DND-41 (cell line): ENCODE data around the gene TBCD.

ENCODE experiments used
- ATAC-seq: fragments of 200-7000 bp; cut with Tn5 transposase; 3 replicates; pipeline ENCODE4 v1.9.1; 2021; ENCODE audit warnings: low read depth; ENCODE audit not compliant: insufficient read depth
- DNase-seq: peaks from one replicate; pipeline ENCODE4 v3.0.0-alpha.2; 2020
- H2AFZ ChIP-seq: 2 replicates; pipeline ENCODE4 v1.6.0; 2012; ENCODE audit warnings: low read depth, low read length
- H3K27ac ChIP-seq: 2 replicates; pipeline ENCODE4 v1.5.1; 2012; ENCODE audit warnings: low read length, inconsistent platforms
- H3K27me3 ChIP-seq: fragments of 200-600 bp; sonication (generic); 2 replicates; pipeline ENCODE4 v1.6.0; 2012; ENCODE audit warnings: low read length, mild to moderate bottlenecking, inconsistent platforms; ENCODE audit not compliant: insufficient read depth, poor library complexity
- H3K36me3 ChIP-seq: 2 replicates; pipeline ENCODE4 v1.5.1; 2012; ENCODE audit warnings: low read length, inconsistent platforms; ENCODE audit not compliant: insufficient read depth
- H3K4me1 ChIP-seq: 2 replicates; pipeline ENCODE4 v1.5.1; 2012; ENCODE audit warnings: mild to moderate bottlenecking, low read length; ENCODE audit not compliant: insufficient read depth
- H3K4me2 ChIP-seq: 2 replicates; pipeline ENCODE4 v1.6.0; 2012; ENCODE audit warnings: mild to moderate bottlenecking, moderate library complexity, low read length, inconsistent platforms; ENCODE audit not compliant: insufficient read depth
- H3K4me3 ChIP-seq, 2 experiments: fragments of 200-600 bp in 1 of 2; shearing (Covaris generic) in 1 of 2; 2 replicates each; pipeline ENCODE4 v1.5.1; 2012 to 2016; ENCODE audit warnings: inconsistent platforms in 2 of 2, low read length in 2 of 2, mild to moderate bottlenecking in 2 of 2, low read depth in 1 of 2, moderate library complexity in 1 of 2
- H3K79me2 ChIP-seq: 2 replicates; pipeline ENCODE4 v1.6.0; 2012; ENCODE audit warnings: low read length, inconsistent platforms; ENCODE audit not compliant: insufficient read depth
- H3K9ac ChIP-seq: 2 replicates; pipeline ENCODE4 v1.6.0; 2012; ENCODE audit warnings: low read depth, mild to moderate bottlenecking, inconsistent platforms, low read length, moderate library complexity
- H3K9me3 ChIP-seq: 2 replicates; pipeline ENCODE4 v1.5.1; 2012; ENCODE audit warnings: low read length, moderate library complexity, mild to moderate bottlenecking, inconsistent platforms; ENCODE audit not compliant: insufficient read depth, severe bottlenecking
- H4K20me1 ChIP-seq: 2 replicates; pipeline ENCODE4 v1.6.0; 2012; ENCODE audit warnings: low read length; ENCODE audit not compliant: insufficient read depth
- CTCF ChIP-seq: IDR thresholded peaks from 2 replicates; pipeline ENCODE4 v1.5.1; 2012; ENCODE audit warnings: borderline replicate concordance, low read length, moderate library complexity, mild to moderate bottlenecking; ENCODE audit not compliant: poor library complexity, severe bottlenecking; ENCODE audit errors: extremely low read depth
- EZH2 ChIP-seq: IDR thresholded peaks from 3 replicates; pipeline ENCODE4 v1.6.1; 2012; ENCODE audit warnings: borderline replicate concordance, low read depth, mild to moderate bottlenecking, moderate library complexity, low read length, inconsistent platforms; ENCODE audit not compliant: severe bottlenecking

The TBCD gene

GRCh38 chr17:82734987-82735866 lies 16.6 kb upstream of the TBCD start, which contains the start of gene FN3K:
FN3K (plus strand) TSS chr17:82735615; CDS start chr17:82735637, 22 bp downstream.
- Histone ChIP-seq H3K9me3 (peaks cover 21% of the 10 kb centered on the region), H3K79me2 (no peaks in the 10 kb centered on the region), H3K9ac (no peak within 1 kb of the TSS), H3K27ac (no peak within 1 kb of the TSS), H3K4me1 (no peaks in the 10 kb centered on the region), H3K4me2 (no peak within 1 kb of the TSS), H2AFZ (no peak within 1 kb of the TSS), H3K36me3 (peaks cover 37% of the 10 kb centered on the region), H3K4me3 (no peak within 1 kb of the TSS), H4K20me1 (no peaks in the 10 kb centered on the region), H3K27me3 (no peaks in the 10 kb centered on the region)
- no peak for ATAC-seq
- TF ChIP-seq EZH2, result no peak
- no peak for TF ChIP-seq CTCF
- no peak for DNase-seq

GRCh38 chr17:82736511-82737185 lies 15.2 kb upstream of the TBCD start:
- DNase-seq (no peak), ATAC-seq (no peak)
- TF ChIP-seq CTCF, result no peak
- TF ChIP-seq EZH2, result no peak
- peaks cover 34% of the 10 kb centered on the region for H3K9me3 ChIP-seq
- no peaks in the 10 kb centered on the region for H3K79me2 ChIP-seq
- no peaks in the 10 kb centered on the region for H3K27me3 ChIP-seq
- H3K4me1 ChIP-seq, result no peaks in the 10 kb centered on the region
- H3K4me3 ChIP-seq, result no peak overlapping the region
- H2AFZ ChIP-seq, result no peak overlapping the region
- no peaks in the 10 kb centered on the region for H4K20me1 ChIP-seq
- H3K4me2 ChIP-seq, result no peak overlapping the region
- peaks cover 40% of the 10 kb centered on the region for H3K36me3 ChIP-seq
- H3K27ac ChIP-seq, result no peak overlapping the region
- no peak overlapping the region for H3K9ac ChIP-seq

- Histone ChIP-seq H3K36me3 (peaks cover 29% of the 10 kb centered on the region), H4K20me1 (no peaks in the 10 kb centered on the region), H3K79me2 (no peaks in the 10 kb centered on the region), H3K4me1 (no peaks in the 10 kb centered on the region), H3K4me2 (no peak overlapping the region), H3K9ac (no peak overlapping the region), H2AFZ (no peak overlapping the region), H3K27ac (no peak overlapping the region), H3K27me3 (no peaks in the 10 kb centered on the region), H3K4me3 (no peak overlapping the region), H3K9me3 (peaks cover 20% of the 10 kb centered on the region)
- no peak for ATAC-seq
- no peak for DNase-seq
- TF ChIP-seq EZH2, result no peak
- no peak for TF ChIP-seq CTCF
Observed at GRCh38 chr17:82737967-82738877, 13.6 kb upstream of the TBCD start.
